Smooth muscle cell (in vitro differentiated cells): ENCODE data around the gene CAMK2A. TPM values are rescaled to one million over a fixed set of nuclear protein-coding genes. Genes with fewer than 3 reads are reported as not detected.

Experiments used
- DNase-seq: peaks from one replicate; lab custom pipeline; 2025; ENCODE audit not compliant: unreplicated experiment; lab: John Stamatoyannopoulos, UW
- H2AFZ ChIP-seq: fragments of 200-600 bp; sonication (generic); 2 replicates; pipeline ENCODE4 v1.6.0; 2016; ENCODE audit warnings: antibody characterized with exemption, low read depth, mild to moderate bottlenecking
- H3F3A ChIP-seq: fragments of 200-600 bp; sonication (generic); 2 replicates; pipeline ENCODE4 v1.6.0; 2017; ENCODE audit warnings: antibody characterized with exemption, low read depth
- H3K27ac ChIP-seq: fragments of 200-600 bp; sonication (generic); 2 replicates; pipeline ENCODE4 v1.5.1; 2016; ENCODE audit warnings: low read depth, mild to moderate bottlenecking
- H3K27me3 ChIP-seq: fragments of 200-600 bp; sonication (generic); 2 replicates; pipeline ENCODE4 v1.6.1; 2016; ENCODE audit warnings: low read depth, mild to moderate bottlenecking
- H3K36me3 ChIP-seq: fragments of 200-600 bp; sonication (generic); 2 replicates; pipeline ENCODE4 v1.5.1; 2016; ENCODE audit warnings: low read depth
- H3K4me1 ChIP-seq: fragments of 200-600 bp; sonication (generic); 2 replicates; pipeline ENCODE4 v1.5.1; 2016; ENCODE audit warnings: low read depth
- H3K4me2 ChIP-seq: fragments of 200-600 bp; sonication (generic); 2 replicates; pipeline ENCODE4 v1.6.0; 2016; ENCODE audit warnings: mild to moderate bottlenecking
- H3K4me3 ChIP-seq: fragments of 200-600 bp; sonication (generic); 2 replicates; pipeline ENCODE4 v1.5.1; 2016; ENCODE audit warnings: mild to moderate bottlenecking
- H3K79me2 ChIP-seq: fragments of 200-600 bp; sonication (generic); 2 replicates; pipeline ENCODE4 v1.6.0; 2016; ENCODE audit warnings: low read depth, mild to moderate bottlenecking
- H3K9ac ChIP-seq: fragments of 200-600 bp; sonication (generic); 2 replicates; pipeline ENCODE4 v1.6.0; 2016; ENCODE audit warnings: low read depth
- H3K9me3 ChIP-seq: fragments of 200-600 bp; sonication (generic); replicated peaks from 2 replicates; pipeline ENCODE4 v1.5.1; 2016; ENCODE audit warnings: low read depth
- H4K20me1 ChIP-seq: fragments of 200-600 bp; sonication (generic); 2 replicates; pipeline ENCODE4 v1.6.0; 2016; ENCODE audit warnings: low read depth
- CTCF ChIP-seq: fragments of 200-600 bp; sonication (generic); IDR thresholded peaks from 2 replicates; pipeline ENCODE4 v1.5.1; 2017; ENCODE audit warnings: borderline replicate concordance, mild to moderate bottlenecking, antibody characterized with exemption; ENCODE audit not compliant: insufficient read depth, poor library complexity, severe bottlenecking
- WGBS: methylation state at CpG from one replicate; pipeline ENCODE4 v1.1.7; 2016; ENCODE audit warnings: low lambda C conversion rate; 5-methylcytosine and 5-hydroxymethylcytosine counted together
- polyA plus RNA-seq: library from polyadenylated mRNA; unstranded; fragments of >200 nt; fragmentation: Nextera tagmentation; extraction: Ambion mirVana; gene quantifications from 2 replicates; pipeline ENCODE4 v1.2.1, GENCODE V29; 2016
- total RNA-seq: library from RNA; depleted of rRNA; stranded (reverse); fragments of >200 nt; gene quantifications from 2 replicates; pipeline ENCODE4 v1.2.3, GENCODE V29; 2014

CAMK2A gene
- total and polyA plus RNA-seq, 2 experiments from 2014 or later = 0.83 to 1.6 TPM

GRCh38 chr5:150218693-150219035, 70.9 kb downstream of the CAMK2A start:
- Histone ChIP-seq H4K20me1 (no peaks in the 10 kb centered on the region), H3K27ac (no peak overlapping the region), H3K27me3 (no peaks in the 10 kb centered on the region), H3K79me2 (no peaks in the 10 kb centered on the region), H3K9me3 (no peaks in the 10 kb centered on the region), H3K4me2 (no peak overlapping the region), H3F3A (no peaks in the 10 kb centered on the region), H3K4me3 (no peak overlapping the region), H3K4me1 (no peaks in the 10 kb centered on the region), H2AFZ (no peak overlapping the region), H3K9ac (no peak overlapping the region), H3K36me3 (no peaks in the 10 kb centered on the region)
- no peak for DNase-seq
- no peak for TF ChIP-seq CTCF
- 94% methylated on average over 5 of the region's 5 CpGs for WGBS

GRCh38 chr5:150217873-150218692, 71.5 kb downstream of the CAMK2A start:
- 26% methylated on average over 10 of the region's 10 CpGs for WGBS
- peak; percentile 83 for TF ChIP-seq CTCF
- Histone ChIP-seq H3K79me2 (no peaks in the 10 kb centered on the region), H3K4me3 (no peak overlapping the region), H3K9ac (no peak overlapping the region), H3K27me3 (no peaks in the 10 kb centered on the region), H3K4me1 (no peaks in the 10 kb centered on the region), H3K9me3 (no peaks in the 10 kb centered on the region), H4K20me1 (no peaks in the 10 kb centered on the region), H3K27ac (no peak overlapping the region), H2AFZ (no peak overlapping the region), H3K4me2 (no peak overlapping the region), H3F3A (no peaks in the 10 kb centered on the region), H3K36me3 (no peaks in the 10 kb centered on the region)
- DNase-seq = peak; percentile 42

GRCh38 chr5:150217038-150217437, 72.5 kb downstream of the CAMK2A start:
- Histone ChIP-seq H3F3A (no peaks in the 10 kb centered on the region), H3K4me1 (no peaks in the 10 kb centered on the region), H2AFZ (no peak overlapping the region), H3K9ac (no peak overlapping the region), H3K36me3 (no peaks in the 10 kb centered on the region), H4K20me1 (no peaks in the 10 kb centered on the region), H3K4me2 (no peak overlapping the region), H3K27me3 (no peaks in the 10 kb centered on the region), H3K79me2 (no peaks in the 10 kb centered on the region), H3K27ac (no peak overlapping the region), H3K9me3 (no peaks in the 10 kb centered on the region), H3K4me3 (no peak overlapping the region)
- no peak for TF ChIP-seq CTCF
- no peak for DNase-seq
- 86% methylated on average over 2 of the region's 2 CpGs for WGBS
